ENCODE measurements around the gene SPEM1.

- no peak for TF ChIP-seq POLR2A (IDR thresholded peaks at IDR 0.05)
- no peak for TF ChIP-seq CTCF (IDR thresholded peaks at IDR 0.05)
These were observed 45.6 kb downstream of the SPEM1 start for GRCh38 chr17:7465597-7466275.
